HG03025 (cell line): Measurements from ENCODE around the gene KIRREL3.

Experiments used
- ATAC-seq: cut with Tn5 transposase; IDR thresholded peaks from one replicate; pipeline ENCODE4 v1.9.1; 2021; ENCODE audit warnings: mild to moderate bottlenecking, moderate library complexity; ENCODE audit not compliant: unreplicated experiment, low FRiP score

KIRREL3 gene

GRCh38 chr11:126694065-126694625 lies 306.4 kb downstream of the KIRREL3 start:
- no peak for ATAC-seq

- no peak for ATAC-seq
These were observed 313.1 kb downstream of the KIRREL3 start for GRCh38 chr11:126687477-126687876.

- no peak for ATAC-seq
These were observed 313.6 kb downstream of the KIRREL3 start for GRCh38 chr11:126686938-126687337.

- no peak for ATAC-seq
These were observed 316.5 kb downstream of the KIRREL3 start for GRCh38 chr11:126683766-126684728.

- no peak for ATAC-seq
These were observed 318.0 kb downstream of the KIRREL3 start for GRCh38 chr11:126682590-126682989.

- no peak for ATAC-seq
These were observed 319.9 kb downstream of the KIRREL3 start for GRCh38 chr11:126680700-126681099.

- ATAC-seq: no peak
These were observed 320.4 kb downstream of the KIRREL3 start for GRCh38 chr11:126680131-126680530.

GRCh38 chr11:126679033-126679432 lies 321.5 kb downstream of the KIRREL3 start:
- ATAC-seq: no peak

GRCh38 chr11:126676536-126676935 lies 324.0 kb downstream of the KIRREL3 start:
- no peak for ATAC-seq

GRCh38 chr11:126673319-126673718 lies 327.3 kb downstream of the KIRREL3 start:
- no peak for ATAC-seq

- ATAC-seq: no peak
These were observed 331.2 kb downstream of the KIRREL3 start for GRCh38 chr11:126669416-126669815.

GRCh38 chr11:126664643-126665042 lies 335.9 kb downstream of the KIRREL3 start:
- ATAC-seq: no peak

GRCh38 chr11:126663749-126664592 lies 336.6 kb downstream of the KIRREL3 start:
- no peak for ATAC-seq

- ATAC-seq: no peak
These were observed 338.4 kb downstream of the KIRREL3 start for GRCh38 chr11:126662035-126662790.

- no peak for ATAC-seq
These were observed 339.7 kb downstream of the KIRREL3 start for GRCh38 chr11:126660761-126661425.

GRCh38 chr11:126660321-126660720 lies 340.2 kb downstream of the KIRREL3 start:
- no peak for ATAC-seq

- ATAC-seq: no peak
These were observed 342.1 kb downstream of the KIRREL3 start for GRCh38 chr11:126658306-126659056.

GRCh38 chr11:126655807-126656128 lies 344.8 kb downstream of the KIRREL3 start:
- ATAC-seq: no peak
